Measurements from ENCODE around the gene ALG14.

DNA sequence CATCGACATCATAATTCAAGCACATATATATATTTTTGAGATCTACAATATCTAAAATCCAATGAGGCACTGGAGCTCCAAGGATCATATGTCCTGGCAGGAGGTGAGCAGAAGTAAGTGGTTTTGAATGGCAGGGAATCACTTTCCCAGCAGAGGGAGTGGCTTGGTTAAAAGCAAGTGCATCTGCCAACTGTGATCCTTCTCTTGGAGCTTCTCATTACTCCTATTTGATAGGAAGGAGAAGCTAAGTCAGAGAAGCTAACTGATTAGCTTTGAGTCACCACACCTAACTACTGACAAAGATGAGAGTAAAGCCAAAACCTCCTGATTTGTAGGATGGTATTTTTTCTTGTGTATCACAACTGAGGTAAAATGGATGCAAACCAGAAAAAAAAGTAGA, 55.0 kb downstream of the ALG14 start:
- TF ChIP-seq CTCF (IDR thresholded peaks at IDR 0.05), result no peak
- TF ChIP-seq POLR2A (IDR thresholded peaks at IDR 0.05), result no peak

All from Peyer's patch (tissue), 4 donors.